NCI-H1930 (cell line): Measurements from ENCODE around the gene AIF1.
A peak's percentile ranks its signal among the peaks of the same experiment; 100 is the strongest.

Experiments used
- DNase-seq, 2 experiments: peaks; one replicate each; lab custom pipeline; 2025; lab: John Stamatoyannopoulos, UW

AIF1 gene

GRCh38 chr6:31620586-31621319 lies 5.7 kb downstream of the AIF1 start, which contains the start of gene PRRC2A:
Gene PRRC2A (plus strand): TSS chr6:31620715. CDS start chr6:31622790, 2,075 bp downstream.
- peak; percentile 74 to 100 for DNase-seq

GRCh38 chr6:31621320-31621939 lies 6.4 kb downstream of the AIF1 start:
- no peak for DNase-seq

- DNase-seq = no peak
Measured at GRCh38 chr6:31621991-31622390, 7.0 kb downstream of the AIF1 start.

GRCh38 chr6:31622684-31623091 lies 7.7 kb downstream of the AIF1 start:
- DNase-seq = no peak

- DNase-seq = no peak
Measured at GRCh38 chr6:31624070-31624469, 9.0 kb downstream of the AIF1 start.

- DNase-seq = no peak
Measured at GRCh38 chr6:31626952-31627351, 11.9 kb downstream of the AIF1 start.

GRCh38 chr6:31627690-31628287 lies 12.8 kb downstream of the AIF1 start:
- no peak for DNase-seq

- no peak for DNase-seq
Measured at GRCh38 chr6:31629014-31629413, 14.0 kb downstream of the AIF1 start.

- DNase-seq = no peak
Measured at GRCh38 chr6:31630177-31630934, 15.3 kb downstream of the AIF1 start.

GRCh38 chr6:31631209-31631608 lies 16.2 kb downstream of the AIF1 start:
- no peak for DNase-seq

GRCh38 chr6:31631681-31632278 lies 16.7 kb downstream of the AIF1 start:
- DNase-seq = no peak

- DNase-seq = no peak
Measured at GRCh38 chr6:31632279-31632946, 17.4 kb downstream of the AIF1 start.

GRCh38 chr6:31633447-31633846 lies 18.4 kb downstream of the AIF1 start:
- no peak for DNase-seq

GRCh38 chr6:31634131-31634530 lies 19.1 kb downstream of the AIF1 start:
- DNase-seq = no peak

GRCh38 chr6:31634969-31635575 lies 20.0 kb downstream of the AIF1 start:
- DNase-seq = no peak

- no peak for DNase-seq
Measured at GRCh38 chr6:31636698-31637596, 21.9 kb downstream of the AIF1 start.

GRCh38 chr6:31639043-31639442 lies 24.0 kb downstream of the AIF1 start:
- DNase-seq = no peak

- DNase-seq = no peak
Measured at GRCh38 chr6:31639449-31639861, 24.4 kb downstream of the AIF1 start.

GRCh38 chr6:31640612-31641011 lies 25.6 kb downstream of the AIF1 start:
- DNase-seq = no peak

GRCh38 chr6:31641370-31641769 lies 26.3 kb downstream of the AIF1 start:
- no peak for DNase-seq
